ENCODE data around the gene NRP2.
A peak's percentile ranks its signal among the peaks of the same experiment; 100 is the strongest.

NRP2 gene

DNA sequence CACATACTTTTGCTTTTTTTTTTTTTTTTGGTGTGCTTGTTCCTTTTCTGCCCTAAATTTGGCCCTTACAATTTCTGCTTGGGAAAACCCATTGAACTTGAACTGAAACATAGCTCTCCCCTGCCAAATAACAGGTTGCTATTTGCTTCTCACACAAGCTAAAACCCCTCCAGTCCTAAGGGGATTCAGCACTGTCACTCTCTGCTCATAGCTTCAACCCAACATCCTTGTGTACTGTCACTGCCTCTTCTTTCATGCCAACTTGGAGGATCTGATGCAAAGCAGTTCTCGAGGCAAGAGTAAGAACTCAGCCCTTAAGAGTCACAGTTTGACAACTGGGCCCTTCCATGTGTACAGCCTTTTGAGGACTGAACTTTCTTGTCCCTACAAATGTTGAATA, 30.6 kb upstream of the NRP2 start:
- Mint-ChIP-seq H3K27ac (no peak overlapping the region), H3K27me3 (no peaks in the 10 kb centered on the region), H3K4me3 (no peak overlapping the region), H3K36me3 (no peaks in the 10 kb centered on the region), H3K9me3 (no peaks in the 10 kb centered on the region), H3K4me1 (no peaks in the 10 kb centered on the region)
- no peak for DNase-seq
- CTCF ChIA-PET: interaction anchor here (1.5 kb wide), 1 partner anchor 24 kb away, joined by 4 read pairs; no protein-coding TSS in a partner anchor

DNA sequence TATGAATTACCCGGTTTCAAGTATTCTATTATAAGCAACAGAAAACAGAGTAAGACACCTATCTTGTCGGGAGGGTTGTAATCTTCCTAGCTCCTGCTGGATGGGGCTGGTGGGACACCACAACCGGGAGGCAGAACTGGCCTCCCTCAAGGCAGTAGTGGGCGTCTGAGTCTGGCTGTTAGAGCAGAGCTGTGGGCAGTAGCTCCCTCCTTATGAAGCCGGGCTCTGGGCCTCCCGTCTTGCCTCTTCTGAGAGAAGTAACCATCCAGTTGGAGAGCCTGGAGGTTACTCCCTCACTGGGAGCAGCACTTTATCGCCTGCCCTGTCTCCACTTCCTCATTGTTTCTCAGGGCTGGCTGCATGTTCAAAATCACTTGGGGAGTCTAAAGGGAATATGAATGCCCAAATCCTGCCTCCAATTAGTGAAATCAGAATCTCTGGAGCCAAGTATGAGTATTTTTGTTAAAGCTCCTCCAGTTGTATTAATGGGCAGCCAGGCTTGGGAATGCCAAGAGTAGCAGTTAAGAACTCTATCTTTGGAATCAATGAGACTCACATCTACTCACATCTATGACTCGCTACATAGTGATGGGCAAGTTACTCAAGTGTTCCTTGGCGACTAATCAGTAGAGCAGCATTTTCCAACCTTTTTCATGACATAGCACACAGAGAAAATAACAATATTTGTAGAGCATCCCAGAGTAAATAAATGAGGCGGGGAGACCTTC, 27.3 kb upstream of the NRP2 start:
- no peaks in the 10 kb centered on the region for H3K36me3 Mint-ChIP-seq
- DNase-seq: no peak
- H3K9me3 Mint-ChIP-seq: no peaks in the 10 kb centered on the region
- peaks cover 3% of the 10 kb centered on the region for H3K4me1 Mint-ChIP-seq
- H3K27ac Mint-ChIP-seq: no peak overlapping the region
- no peak overlapping the region for H3K4me3 Mint-ChIP-seq
- no peaks in the 10 kb centered on the region for H3K27me3 Mint-ChIP-seq
- CTCF ChIA-PET: interaction anchor here (0.6 to 1.6 kb wide), 2 partner anchors 21 to 1258 kb away, joined by 3 to 5 read pairs; no protein-coding TSS in a partner anchor

DNA sequence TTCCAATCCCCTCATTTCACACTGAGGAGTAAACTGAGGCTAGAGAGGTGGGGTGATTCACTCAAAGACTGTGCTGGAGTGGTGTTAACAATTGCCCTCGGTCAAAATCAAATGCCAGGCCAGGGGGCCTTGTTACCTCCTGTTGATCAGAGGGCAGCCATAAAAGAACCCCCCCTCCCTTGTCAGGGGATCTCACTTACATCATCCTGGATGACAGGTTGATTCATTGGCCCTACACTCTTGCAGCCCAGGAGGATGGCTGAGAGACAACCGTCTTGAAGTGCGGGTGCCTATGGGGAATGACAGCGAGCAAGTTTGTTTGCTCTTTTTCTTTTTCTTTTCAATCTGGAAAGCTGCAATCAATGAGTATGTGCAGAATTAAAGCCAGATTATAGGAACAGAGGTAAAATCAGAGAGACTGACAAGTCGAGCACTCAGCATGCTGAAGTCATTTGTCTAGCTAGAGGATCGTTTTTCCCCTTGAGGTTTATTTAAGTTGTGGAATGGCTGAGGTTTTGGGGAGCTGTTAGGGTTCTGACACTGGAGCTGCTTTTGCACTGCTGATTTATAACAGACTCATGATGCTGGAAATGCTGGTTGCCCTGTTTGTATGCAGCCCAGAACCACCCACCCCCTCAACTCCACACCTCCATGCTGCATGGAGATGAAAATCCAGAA, 26.4 kb upstream of the NRP2 start:
- CTCF ChIA-PET: no interaction called here
- Mint-ChIP-seq H3K4me3 (no peak overlapping the region), H3K9me3 (no peaks in the 10 kb centered on the region), H3K36me3 (no peaks in the 10 kb centered on the region), H3K27me3 (no peaks in the 10 kb centered on the region), H3K4me1 (peaks cover 12% of the 10 kb centered on the region), H3K27ac (no peak overlapping the region)
- DNase-seq: no peak

DNA sequence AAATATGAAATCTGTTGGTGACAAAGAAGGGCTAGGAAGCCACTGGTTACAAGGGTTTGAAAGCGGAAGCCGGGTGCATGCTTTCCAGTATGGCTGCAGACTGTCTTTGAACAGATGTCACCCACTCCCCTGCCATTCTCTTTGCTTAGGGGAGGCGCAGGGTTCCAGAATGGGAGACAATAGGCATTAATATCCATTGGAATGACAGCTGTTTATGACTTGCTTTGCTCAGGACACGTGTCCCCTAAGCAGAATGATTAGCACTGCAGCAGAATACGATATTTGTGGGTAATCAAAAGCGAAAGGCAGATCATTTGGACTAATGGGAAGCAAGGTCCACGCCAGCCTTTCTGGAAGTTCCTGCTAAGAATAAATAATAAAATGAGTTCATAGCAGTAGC, 25.8 kb upstream of the NRP2 start:
- H3K4me3 Mint-ChIP-seq: no peak overlapping the region
- CTCF ChIA-PET: no interaction called here
- H3K27ac Mint-ChIP-seq: no peak overlapping the region
- no peaks in the 10 kb centered on the region for H3K36me3 Mint-ChIP-seq
- H3K27me3 Mint-ChIP-seq: no peaks in the 10 kb centered on the region
- no peaks in the 10 kb centered on the region for H3K9me3 Mint-ChIP-seq
- peaks cover 17% of the 10 kb centered on the region for H3K4me1 Mint-ChIP-seq
- no peak for DNase-seq

DNA sequence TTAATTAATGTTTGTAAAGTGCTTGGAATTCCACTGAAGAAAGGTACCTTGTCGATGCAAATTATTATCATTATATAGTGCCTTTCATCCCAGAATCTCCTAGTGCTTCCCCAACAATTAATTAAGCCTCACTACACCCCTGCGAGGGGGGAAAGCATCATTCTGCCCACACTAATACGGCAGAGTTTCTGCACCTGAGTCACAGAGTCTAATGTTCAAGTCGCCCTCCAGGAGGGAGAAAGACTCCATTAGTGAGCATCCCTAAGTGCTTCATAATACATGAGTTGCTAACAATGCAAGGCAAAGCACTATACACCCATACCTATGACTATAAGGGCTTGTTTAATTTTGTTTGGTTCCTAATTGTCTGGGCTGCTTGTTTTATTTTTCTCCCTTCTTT, 25.4 kb upstream of the NRP2 start:
- Mint-ChIP-seq H3K27me3 (no peaks in the 10 kb centered on the region), H3K4me3 (no peak overlapping the region), H3K9me3 (no peaks in the 10 kb centered on the region), H3K4me1 (peaks cover 21% of the 10 kb centered on the region), H3K27ac (no peak overlapping the region), H3K36me3 (no peaks in the 10 kb centered on the region)
- CTCF ChIA-PET: no interaction called here
- no peak for DNase-seq

DNA sequence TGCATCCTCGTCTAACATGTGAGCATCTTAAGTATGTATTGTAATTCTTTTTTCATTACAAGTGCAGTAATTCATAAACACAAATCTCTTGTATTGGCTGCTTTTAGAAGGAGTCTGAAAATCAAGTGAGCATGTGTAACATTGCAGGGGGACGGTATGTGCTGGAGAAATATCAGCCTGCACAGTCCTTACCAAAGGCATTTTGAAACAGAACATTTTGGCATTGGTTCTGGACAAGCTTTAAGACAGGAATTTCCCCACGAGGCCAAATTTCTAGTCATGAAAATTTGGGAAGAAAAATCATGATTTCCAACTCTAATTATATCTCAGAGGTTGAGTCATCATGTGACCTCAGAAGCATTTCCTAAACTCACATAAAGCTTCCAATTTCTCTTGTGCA, 24.7 kb upstream of the NRP2 start:
- Mint-ChIP-seq H3K27me3 (no peaks in the 10 kb centered on the region), H3K9me3 (no peaks in the 10 kb centered on the region), H3K4me3 (no peak overlapping the region), H3K4me1 (peaks cover 26% of the 10 kb centered on the region), H3K36me3 (no peaks in the 10 kb centered on the region), H3K27ac (no peak overlapping the region)
- DNase-seq: no peak
- CTCF ChIA-PET: no interaction called here

DNA sequence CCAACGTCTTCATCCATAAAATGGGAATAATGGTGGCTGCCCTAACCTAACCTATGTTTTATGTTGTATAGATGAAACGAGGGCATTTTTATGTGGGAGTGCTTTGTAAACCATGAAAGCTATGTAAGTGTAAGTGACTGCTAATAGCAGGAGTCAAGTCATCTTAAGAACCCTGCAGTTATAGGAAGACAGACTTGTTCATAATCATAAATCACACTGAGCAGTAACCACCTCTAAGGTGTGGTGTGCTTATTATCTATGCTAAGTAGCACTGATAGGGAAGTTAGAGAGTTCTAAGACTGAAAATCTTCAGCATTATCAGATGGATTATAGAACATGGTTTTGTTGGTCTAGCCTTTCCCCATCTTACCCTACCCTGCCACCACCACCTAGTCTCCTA, 24.2 kb upstream of the NRP2 start:
- peaks cover under 1% of the 10 kb centered on the region for H3K27me3 Mint-ChIP-seq
- no peaks in the 10 kb centered on the region for H3K36me3 Mint-ChIP-seq
- no peak for DNase-seq
- peaks cover 28% of the 10 kb centered on the region for H3K4me1 Mint-ChIP-seq
- no peak overlapping the region for H3K27ac Mint-ChIP-seq
- CTCF ChIA-PET: no interaction called here
- H3K9me3 Mint-ChIP-seq: no peaks in the 10 kb centered on the region
- no peak overlapping the region for H3K4me3 Mint-ChIP-seq

DNA sequence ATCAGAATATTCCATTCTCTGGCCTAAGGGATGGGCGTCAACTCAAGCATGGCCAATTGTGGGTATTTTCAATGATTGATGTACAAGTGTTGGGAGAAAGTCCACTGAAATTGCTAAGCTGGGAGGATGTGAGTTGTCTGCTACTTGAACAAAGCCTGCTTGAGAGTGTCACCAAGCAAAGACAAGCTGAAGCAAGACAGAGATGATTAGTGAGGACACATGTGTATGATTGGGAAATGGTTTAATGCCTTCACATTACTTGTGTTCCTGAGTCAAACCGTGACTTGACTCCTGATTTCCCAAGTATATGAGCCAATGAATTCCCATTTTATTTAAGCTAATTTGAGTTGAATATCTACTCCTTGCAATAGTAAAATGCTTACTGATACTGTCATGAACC, 23.7 kb upstream of the NRP2 start:
- H3K4me3 Mint-ChIP-seq: no peak overlapping the region
- no peak for DNase-seq
- H3K4me1 Mint-ChIP-seq: peaks cover 33% of the 10 kb centered on the region
- no peaks in the 10 kb centered on the region for H3K36me3 Mint-ChIP-seq
- CTCF ChIA-PET: no interaction called here
- H3K27ac Mint-ChIP-seq: no peak overlapping the region
- H3K27me3 Mint-ChIP-seq: peaks cover 4% of the 10 kb centered on the region
- H3K9me3 Mint-ChIP-seq: no peaks in the 10 kb centered on the region

DNA sequence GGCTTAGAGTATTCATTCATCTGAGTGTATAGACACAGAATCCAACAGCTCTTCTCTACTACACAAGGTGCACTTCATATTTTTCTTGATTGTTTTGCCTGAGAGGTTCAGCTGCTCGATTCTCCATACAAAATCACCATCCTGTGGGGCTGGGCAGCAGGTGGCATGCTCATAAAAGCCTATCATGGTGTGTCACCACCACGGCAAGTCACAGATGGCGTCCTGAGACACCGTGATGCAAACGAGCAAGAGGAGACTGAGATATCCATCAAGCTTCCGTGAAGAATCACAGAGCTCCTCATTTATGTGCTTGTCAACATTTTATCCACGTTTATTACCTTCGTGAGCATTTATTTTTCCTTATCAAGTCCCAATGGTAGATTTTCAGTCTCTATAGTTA, 22.4 kb upstream of the NRP2 start:
- Mint-ChIP-seq H3K27me3 (peaks cover 4% of the 10 kb centered on the region), H3K9me3 (no peaks in the 10 kb centered on the region), H3K36me3 (no peaks in the 10 kb centered on the region), H3K27ac (no peak overlapping the region), H3K4me3 (no peak overlapping the region), H3K4me1 (peaks cover 42% of the 10 kb centered on the region)
- no peak for DNase-seq
- CTCF ChIA-PET: interaction anchor here (1.0 to 4.1 kb wide), 2 partner anchors 16 to 968 kb away, joined by 3 to 28 read pairs; no protein-coding TSS in a partner anchor

DNA sequence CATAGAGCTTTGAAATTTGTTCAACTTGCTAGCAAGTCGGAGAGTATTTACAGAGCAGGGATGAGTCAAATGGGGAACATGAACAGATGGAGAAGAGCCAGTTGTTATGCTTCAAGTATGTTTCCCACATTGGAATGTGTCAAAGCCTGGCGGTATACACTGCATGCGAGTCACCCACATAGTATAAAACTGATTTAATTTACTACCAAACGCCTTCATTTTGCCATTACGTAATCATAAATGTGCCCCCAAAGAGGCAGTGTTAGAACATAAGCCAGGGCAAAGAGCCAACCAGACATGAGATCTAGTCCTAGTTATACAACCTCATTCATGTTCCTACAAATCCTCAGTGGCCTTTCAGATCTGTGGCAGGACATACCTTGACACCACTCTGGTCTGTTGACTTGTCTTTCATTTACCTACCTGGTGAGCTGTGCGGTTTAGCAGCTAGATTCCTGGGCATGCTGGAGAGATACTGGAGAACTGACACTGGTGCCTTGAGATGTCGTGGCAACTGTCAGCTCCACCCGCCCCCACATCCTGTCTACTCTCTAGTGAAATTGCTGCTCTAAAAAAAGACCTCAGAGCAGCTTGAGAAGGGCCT, 21.7 kb upstream of the NRP2 start:
- Mint-ChIP-seq H3K9me3 (no peaks in the 10 kb centered on the region), H3K4me1 (peaks cover 43% of the 10 kb centered on the region), H3K36me3 (no peaks in the 10 kb centered on the region), H3K4me3 (no peak overlapping the region), H3K27ac (peak overlapping the region; percentile 68), H3K27me3 (peaks cover 4% of the 10 kb centered on the region)
- DNase-seq: peak; percentile 71
- CTCF ChIA-PET: interaction anchor here (4.1 kb wide), 1 partner anchor 15 kb away, joined by 28 read pairs; no protein-coding TSS in a partner anchor

DNA sequence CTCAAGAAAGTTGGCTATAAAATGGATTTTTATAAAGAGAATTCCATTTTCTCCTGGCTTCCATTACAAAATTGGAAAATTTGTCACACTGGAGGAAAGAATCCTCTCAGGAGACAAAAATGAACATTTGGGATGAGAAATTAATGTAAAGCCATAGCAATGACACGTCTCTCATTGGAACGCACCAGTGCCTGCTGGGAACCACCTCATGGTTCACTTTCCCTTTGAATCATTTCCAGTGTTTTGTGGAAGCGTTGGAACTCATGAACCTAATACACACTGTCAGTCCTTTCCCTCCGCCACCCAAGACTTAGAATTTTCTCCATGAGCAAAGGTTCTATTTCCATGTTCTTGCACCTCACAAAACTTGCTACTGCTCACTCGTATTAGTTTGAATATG, 21.0 kb upstream of the NRP2 start:
- Mint-ChIP-seq H3K9me3 (no peaks in the 10 kb centered on the region), H3K4me1 (peaks cover 46% of the 10 kb centered on the region), H3K27me3 (peaks cover 4% of the 10 kb centered on the region), H3K27ac (peak overlapping the region; percentile 68), H3K36me3 (no peaks in the 10 kb centered on the region), H3K4me3 (no peak overlapping the region)
- DNase-seq: no peak
- CTCF ChIA-PET: interaction anchor here (4.1 kb wide), 1 partner anchor 14 kb away, joined by 28 read pairs; no protein-coding TSS in a partner anchor

DNA sequence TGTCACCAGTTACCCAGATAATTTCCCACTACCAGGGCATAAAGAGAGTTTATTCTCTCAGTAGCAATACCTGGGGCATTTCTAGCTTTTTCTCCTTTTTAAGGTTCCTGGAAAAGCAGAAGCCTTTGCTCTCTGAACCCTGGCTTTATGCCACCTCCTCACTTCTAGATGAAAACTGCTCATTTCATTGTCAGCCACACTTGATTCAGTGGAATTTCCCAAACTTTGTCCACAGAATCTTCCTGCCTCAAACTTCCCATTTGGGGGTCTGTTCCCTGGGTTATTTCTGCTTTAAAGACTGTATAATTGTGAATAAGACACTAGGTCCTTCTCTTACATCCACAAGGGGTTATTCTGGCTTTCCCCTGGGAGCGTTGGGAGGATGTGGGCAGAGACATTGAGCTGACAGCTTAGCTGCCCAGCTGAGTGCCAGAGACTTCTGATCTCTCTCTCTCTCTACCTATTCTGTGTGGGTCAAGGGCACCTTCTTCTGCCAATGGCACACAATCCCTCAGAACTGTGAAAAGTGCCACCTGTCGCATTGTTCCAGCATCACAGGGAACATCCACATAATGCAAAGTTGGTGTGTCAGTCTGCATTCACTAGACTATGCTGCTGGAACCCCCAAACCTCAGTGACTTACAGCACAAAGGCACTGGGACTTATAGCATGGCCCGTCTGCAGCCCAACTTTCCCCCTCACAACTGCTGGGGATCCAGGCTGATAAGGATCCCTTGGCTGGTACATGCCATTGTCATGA, 19.9 kb upstream of the NRP2 start:
- Mint-ChIP-seq H3K9me3 (peaks cover 1% of the 10 kb centered on the region), H3K4me3 (no peak overlapping the region), H3K27me3 (peaks cover 4% of the 10 kb centered on the region), H3K27ac (no peak overlapping the region), H3K4me1 (peaks cover 46% of the 10 kb centered on the region), H3K36me3 (no peaks in the 10 kb centered on the region)
- CTCF ChIA-PET: interaction anchor here (0.6 to 4.1 kb wide), 3 partner anchors 13 to 26 kb away, joined by 3 to 28 read pairs (median 5); no protein-coding TSS in a partner anchor
- DNase-seq: no peak

DNA sequence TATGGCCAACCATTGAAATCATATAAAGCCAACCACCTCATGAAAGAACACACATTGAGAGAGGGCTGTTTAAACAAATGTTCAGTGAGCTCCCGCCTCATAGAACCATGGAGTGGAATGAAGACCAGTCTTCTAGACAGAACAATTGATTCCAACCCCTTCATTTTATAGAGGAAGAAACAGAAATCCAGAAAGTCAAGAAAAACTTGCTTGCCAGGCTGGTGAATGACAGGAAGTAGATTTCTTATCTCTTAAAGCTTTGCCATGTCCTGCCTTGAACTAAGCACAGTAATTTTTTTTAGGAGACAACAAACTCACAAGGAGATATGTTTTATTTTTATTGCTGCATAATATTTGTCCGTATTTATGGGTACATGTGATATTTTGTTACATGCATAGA, 16.5 kb upstream of the NRP2 start:
- H3K9me3 Mint-ChIP-seq: peaks cover 11% of the 10 kb centered on the region
- no peak overlapping the region for H3K27ac Mint-ChIP-seq
- CTCF ChIA-PET: no interaction called here
- H3K27me3 Mint-ChIP-seq: peaks cover 13% of the 10 kb centered on the region
- no peak for DNase-seq
- no peak overlapping the region for H3K4me3 Mint-ChIP-seq
- peaks cover 35% of the 10 kb centered on the region for H3K4me1 Mint-ChIP-seq
- no peaks in the 10 kb centered on the region for H3K36me3 Mint-ChIP-seq

DNA sequence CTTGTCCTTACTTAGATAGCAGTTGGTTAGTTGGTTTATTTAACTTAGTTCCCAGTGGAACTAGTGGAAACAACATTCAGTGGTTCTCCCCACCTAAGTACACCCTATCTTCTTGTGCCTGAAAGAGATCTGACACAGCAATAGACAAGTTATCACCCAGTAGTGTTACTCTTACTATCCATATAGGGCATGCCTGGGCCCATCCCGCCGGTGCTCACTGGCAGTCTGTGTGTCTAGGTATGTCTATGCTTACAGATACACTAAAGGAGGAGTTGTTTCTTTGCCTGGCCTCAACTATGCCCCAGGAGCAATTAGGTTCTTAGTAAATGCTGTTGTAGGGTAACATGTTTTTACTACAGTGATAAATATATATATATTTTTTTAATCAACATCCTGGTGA, 12.0 kb upstream of the NRP2 start:
- CTCF ChIA-PET: interaction anchor here (0.6 kb wide), 1 partner anchor 1527 kb away, joined by 3 read pairs; no protein-coding TSS in a partner anchor
- no peaks in the 10 kb centered on the region for H3K36me3 Mint-ChIP-seq
- no peak overlapping the region for H3K4me3 Mint-ChIP-seq
- H3K9me3 Mint-ChIP-seq: peaks cover 11% of the 10 kb centered on the region
- DNase-seq: no peak
- H3K27ac Mint-ChIP-seq: no peak overlapping the region
- peaks cover 10% of the 10 kb centered on the region for H3K4me1 Mint-ChIP-seq
- peaks cover 17% of the 10 kb centered on the region for H3K27me3 Mint-ChIP-seq

Measured in activated naive CD4-positive, alpha-beta T cell treated with anti-CD3 and anti-CD28 coated beads, Interleukin-2, amount 10 ng/mL, durations not matched to agents 7 days and 5 days (primary cell).